Renal cortex interstitium (tissue), 11 donors: ENCODE results near the gene RRAS2. TPM values are rescaled to one million over a fixed set of nuclear protein-coding genes. Genes with fewer than 3 reads are reported as not detected.
A peak's percentile ranks its signal among the peaks of the same experiment; 100 is the strongest.
"Not testable (repeated sequence)": the region's sequence is repeated elsewhere in the genome, so short reads cannot be mapped to it uniquely, and the experiment has no call there.

Source experiments
- DNase-seq, 11 donors: peaks; one replicate each; pipeline ENCODE4 v3.0.0-alpha.2; 2013; ENCODE audit warnings: low read depth in 9 of 11, low spot score in 4 of 11; ENCODE audit errors: extremely low read depth in 1 of 11
- polyA plus RNA-seq, 3 donors: library from polyadenylated mRNA; unstranded; fragments of 120-200 nt; gene quantifications; one replicate each; pipeline ENCODE4 v1.2.1, GENCODE V29; 2013; ENCODE audit not compliant: insufficient read length in 3 of 3

The RRAS2 gene
- polyA plus RNA-seq, 3 donors = 46.5 to 57.6 (median 48.8) TPM

GRCh38 chr11:14380125-14380936, 21.3 kb upstream of the RRAS2 start:
- no peak for DNase-seq

GRCh38 chr11:14378171-14378570, 19.2 kb upstream of the RRAS2 start:
- DNase-seq = no peak

- no peak for DNase-seq
These were observed 17.9 kb upstream of the RRAS2 start for GRCh38 chr11:14376920-14377319.

- DNase-seq = no peak
These were observed 16.2 kb upstream of the RRAS2 start for GRCh38 chr11:14374922-14375830.

- no peak for DNase-seq
These were observed 15.1 kb upstream of the RRAS2 start for GRCh38 chr11:14373941-14374646.

GRCh38 chr11:14372011-14372410, 13.0 kb upstream of the RRAS2 start:
- no peak for DNase-seq

- no peak for DNase-seq
These were observed 12.3 kb upstream of the RRAS2 start for GRCh38 chr11:14371249-14371648.

GRCh38 chr11:14370496-14370895, 11.5 kb upstream of the RRAS2 start:
- no peak for DNase-seq

GRCh38 chr11:14369598-14369997, 10.6 kb upstream of the RRAS2 start:
- DNase-seq = no peak

GRCh38 chr11:14366936-14367335, 8.0 kb upstream of the RRAS2 start:
- no peak for DNase-seq

- DNase-seq = no peak
These were observed 5.3 kb upstream of the RRAS2 start for GRCh38 chr11:14364322-14364721.

GRCh38 chr11:14362611-14363010, 3.6 kb upstream of the RRAS2 start:
- DNase-seq = no peak

- no peak for DNase-seq
These were observed 3.0 kb upstream of the RRAS2 start for GRCh38 chr11:14361951-14362350.

GRCh38 chr11:14360976-14361375, 2.0 kb upstream of the RRAS2 start:
- DNase-seq = no peak

- no peak for DNase-seq
These were observed 583 bp upstream of the RRAS2 start for GRCh38 chr11:14359501-14360031.

- peak in 10 of 11 donors; percentile 41 to 80 (median 59) for DNase-seq
These were observed 878 bp downstream of the RRAS2 start for GRCh38 chr11:14357881-14358728.

- no peak for DNase-seq
These were observed 2.6 kb downstream of the RRAS2 start for GRCh38 chr11:14356342-14356741.

- not testable (repeated sequence) for DNase-seq
These were observed 4.4 kb downstream of the RRAS2 start for GRCh38 chr11:14354604-14355003.
